G401 (cell line): ENCODE measurements around the gene TICAM1. TPM values are rescaled to one million over a fixed set of nuclear protein-coding genes. Genes with fewer than 3 reads are reported as not detected.
"Not testable (repeated sequence)": the region's sequence is repeated elsewhere in the genome, so short reads cannot be mapped to it uniquely, and the experiment has no call there.

Source experiments
- DNase-seq: peaks from one replicate; pipeline ENCODE4 v3.0.0-alpha.2; 2015; ENCODE audit warnings: low spot score
- in situ Hi-C: cut with HindIII; loops from 2 replicates; pipeline ENCODE4 v1.10.0; 2016; ENCODE audit warnings: low sequenced_read_pairs, mixed read lengths
- total RNA-seq: library from RNA; depleted of rRNA; stranded (reverse); fragments of >200 nt; shearing (Covaris generic); gene quantifications from 2 replicates; pipeline ENCODE4 v1.2.3, GENCODE V29; 2014; rRNA removed

The TICAM1 gene
- total RNA-seq, 1 experiment from 2014 or later = not detected

DNA sequence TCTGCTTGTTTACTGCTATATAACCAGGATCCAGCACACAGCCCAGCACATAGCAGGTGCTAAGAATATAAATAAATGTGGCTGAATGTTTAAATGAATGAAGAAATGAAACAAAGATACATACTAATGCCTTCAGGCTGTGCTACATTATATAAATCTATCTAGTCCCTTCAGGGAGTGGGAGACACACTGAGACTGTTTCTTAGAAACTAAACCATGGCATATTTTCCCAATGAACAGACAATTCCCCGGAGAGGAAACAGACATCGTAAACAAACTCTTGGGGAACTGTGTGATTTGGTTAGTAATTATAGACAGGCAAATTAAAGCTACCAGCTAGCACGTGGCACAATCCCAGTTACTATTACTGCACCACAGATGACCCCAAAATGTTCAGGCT is 49.7 kb downstream of the TICAM1 start:
- no peak for DNase-seq
- in situ Hi-C loops = no loop called here

DNA sequence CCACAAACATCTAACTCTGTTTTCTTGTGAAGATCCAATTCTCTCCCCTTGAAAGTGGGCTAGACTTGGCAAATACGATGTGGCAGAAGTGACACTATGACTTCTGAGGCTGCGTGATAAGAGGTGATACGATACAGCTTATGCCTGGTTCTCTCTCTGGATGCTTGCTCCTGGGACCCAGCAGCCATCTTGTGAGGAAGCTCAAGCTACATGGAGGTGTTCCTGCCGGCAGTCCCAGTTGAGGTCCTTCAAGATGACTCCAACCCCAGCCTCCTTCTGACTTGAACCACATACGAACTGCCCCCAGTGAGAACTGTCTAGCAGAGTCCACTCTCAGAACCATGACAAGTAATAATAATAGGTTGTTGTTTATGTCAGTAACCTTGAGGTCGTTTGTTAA is 50.7 kb downstream of the TICAM1 start:
- in situ Hi-C loops = no loop called here
- DNase-seq = no peak

DNA sequence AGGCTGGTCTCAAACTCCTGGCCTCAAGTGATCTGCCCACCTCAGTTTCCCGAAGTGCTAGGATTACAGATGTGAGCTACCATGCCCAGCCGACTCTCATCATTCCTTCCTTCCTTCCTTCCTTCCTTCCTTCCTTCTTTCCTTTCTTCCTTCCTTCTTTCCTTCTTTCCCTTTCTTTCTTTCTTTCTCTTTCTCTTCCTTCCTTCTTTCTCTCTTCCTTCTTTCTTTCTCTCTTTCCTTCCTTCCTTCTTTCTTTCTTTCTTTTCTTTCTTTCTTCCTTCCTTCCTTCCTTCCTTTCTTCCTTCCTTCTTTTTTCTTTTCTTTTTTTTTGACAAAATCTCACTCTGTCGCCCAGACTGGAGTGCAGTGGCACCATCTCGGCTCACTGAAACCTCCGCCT is 53.4 kb downstream of the TICAM1 start:
- DNase-seq, in situ Hi-C loops: not testable (repeated sequence)

DNA sequence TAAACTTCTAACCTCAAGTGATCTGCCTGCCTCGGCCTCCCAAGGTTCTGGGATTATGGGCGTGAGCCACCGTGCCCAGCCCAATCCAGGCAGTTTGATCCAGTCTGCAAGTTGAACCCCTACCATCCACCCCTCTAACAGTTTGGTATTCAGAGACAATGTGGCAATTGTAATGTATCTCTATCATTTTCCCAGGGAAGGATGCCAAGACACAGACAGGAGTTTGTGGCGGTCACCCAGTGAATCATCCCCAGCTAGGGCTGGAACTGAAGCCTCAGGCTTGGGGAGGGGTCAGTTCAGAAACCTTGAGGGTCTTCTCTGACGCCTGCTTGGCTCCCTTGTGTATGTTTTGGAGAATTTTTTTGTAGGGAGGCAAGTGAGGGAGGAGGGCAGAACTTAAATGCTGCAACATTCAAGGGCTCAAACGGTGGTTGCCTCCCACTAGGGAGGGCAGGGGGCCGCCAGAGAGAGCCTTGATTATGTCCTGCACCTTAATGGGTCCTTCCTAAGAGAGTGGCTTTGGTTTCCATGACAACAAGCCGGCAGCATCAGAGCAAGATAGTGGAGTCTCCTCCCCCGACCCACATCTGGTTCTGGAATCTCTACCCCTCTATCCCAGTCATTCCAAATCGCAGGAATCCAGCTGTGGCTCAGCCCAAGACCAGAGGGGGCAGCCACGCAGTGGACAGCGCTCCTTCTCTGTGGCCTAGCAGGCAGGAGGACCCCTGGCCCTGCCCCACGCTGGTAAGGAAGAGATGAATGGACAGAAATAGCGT is 54.9 kb downstream of the TICAM1 start:
- in situ Hi-C loops = no loop called here
- no peak for DNase-seq

DNA sequence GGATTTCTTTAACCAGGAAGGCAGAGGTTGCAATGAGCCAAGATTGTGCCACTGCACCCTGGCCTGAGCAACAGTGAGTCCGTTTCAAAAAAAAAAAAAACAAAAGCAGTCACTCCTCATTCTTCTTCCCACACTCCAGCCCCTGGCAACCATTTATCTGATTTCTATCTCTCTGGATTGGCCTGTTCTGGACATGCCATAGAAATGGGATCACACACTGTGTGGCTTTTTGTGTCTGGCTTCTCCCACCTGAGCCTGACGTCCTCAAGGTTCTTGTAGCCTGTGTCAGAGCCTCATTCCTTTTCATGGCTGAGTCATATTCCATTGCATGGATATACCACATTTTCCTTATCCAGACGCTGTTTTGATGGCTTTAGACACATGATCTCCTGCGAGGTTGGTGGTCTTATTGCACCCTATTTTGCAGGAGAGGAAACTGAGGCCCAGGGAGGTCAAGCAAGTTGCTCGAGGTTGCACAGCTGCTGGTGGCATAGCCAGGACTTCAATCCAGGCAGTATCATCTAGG is 55.8 kb downstream of the TICAM1 start:
- in situ Hi-C loops = no loop called here

DNA sequence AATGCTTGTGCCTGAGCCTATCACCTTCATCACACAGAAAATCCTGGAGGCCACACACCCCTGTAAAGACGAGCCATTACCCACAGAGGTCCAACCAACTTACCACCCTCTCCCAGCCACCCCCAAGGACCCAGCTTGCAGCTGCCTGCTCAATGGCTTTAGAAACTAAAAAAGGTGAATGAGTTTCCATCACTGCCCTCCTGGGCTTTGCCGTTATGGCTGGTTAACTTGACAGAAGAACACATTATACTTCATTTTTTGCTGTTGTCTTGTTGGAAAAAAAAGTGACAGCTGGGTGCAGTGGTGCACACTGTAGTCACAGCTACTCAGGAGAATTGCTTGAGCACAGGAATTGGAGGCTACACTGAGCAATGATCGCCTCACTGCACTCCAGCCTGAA is 57.4 kb downstream of the TICAM1 start:
- no peak for DNase-seq
- in situ Hi-C loops = no loop called here

More for the DNA sequence above, 55.8 kb downstream of the TICAM1 start:
- DNase-seq = no peak

DNA sequence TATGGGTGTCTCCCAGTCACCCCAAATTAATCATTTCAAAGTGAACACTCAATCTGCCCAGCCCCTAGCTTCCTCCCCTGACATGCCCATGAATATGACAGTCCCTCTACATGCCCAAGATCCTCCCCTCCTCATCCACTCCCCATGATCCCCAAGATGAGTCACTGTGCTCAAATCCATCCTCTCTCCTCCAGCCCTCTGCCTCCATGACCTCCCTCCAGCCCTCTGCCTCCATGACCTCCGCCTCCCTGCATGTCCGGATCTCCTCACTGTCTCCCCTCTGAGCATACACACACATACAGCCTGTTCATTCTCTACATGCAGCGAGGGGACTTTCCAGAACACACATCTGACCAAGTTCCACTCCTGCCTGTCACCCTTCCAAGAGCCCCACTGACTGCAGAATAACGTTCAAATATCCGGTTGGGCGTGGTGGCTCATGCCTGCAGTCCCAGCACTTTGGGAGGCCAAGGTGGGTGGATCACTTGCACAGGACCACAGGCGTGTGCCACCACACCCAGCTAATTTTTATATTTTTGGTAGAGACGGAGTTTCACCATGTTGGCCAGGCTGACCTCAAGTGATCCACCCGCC is 58.4 kb downstream of the TICAM1 start:
- in situ Hi-C loops = no loop called here

DNA sequence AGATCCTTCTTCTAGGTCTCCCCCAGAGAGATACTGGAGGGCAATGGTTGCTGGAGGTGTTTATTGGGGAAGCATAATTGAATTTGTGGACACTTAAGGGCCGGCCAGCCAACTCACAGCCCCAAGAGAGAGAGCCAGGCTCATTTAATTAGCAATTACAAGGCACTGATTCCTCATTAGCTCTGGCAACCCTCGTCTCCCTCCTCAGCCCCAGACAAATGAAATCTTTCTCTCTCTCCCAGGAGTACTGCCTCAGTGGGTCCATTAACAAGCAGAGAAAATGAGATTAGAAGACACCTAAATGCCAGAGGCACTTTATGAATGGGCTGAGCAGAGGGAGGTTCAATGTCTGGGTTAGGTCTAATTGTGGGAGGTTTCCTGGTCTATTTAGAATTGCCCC is 58.9 kb downstream of the TICAM1 start:
- in situ Hi-C loops = no loop called here
- DNase-seq = no peak

More for the DNA sequence above, 58.4 kb downstream of the TICAM1 start:
- DNase-seq = no peak

DNA sequence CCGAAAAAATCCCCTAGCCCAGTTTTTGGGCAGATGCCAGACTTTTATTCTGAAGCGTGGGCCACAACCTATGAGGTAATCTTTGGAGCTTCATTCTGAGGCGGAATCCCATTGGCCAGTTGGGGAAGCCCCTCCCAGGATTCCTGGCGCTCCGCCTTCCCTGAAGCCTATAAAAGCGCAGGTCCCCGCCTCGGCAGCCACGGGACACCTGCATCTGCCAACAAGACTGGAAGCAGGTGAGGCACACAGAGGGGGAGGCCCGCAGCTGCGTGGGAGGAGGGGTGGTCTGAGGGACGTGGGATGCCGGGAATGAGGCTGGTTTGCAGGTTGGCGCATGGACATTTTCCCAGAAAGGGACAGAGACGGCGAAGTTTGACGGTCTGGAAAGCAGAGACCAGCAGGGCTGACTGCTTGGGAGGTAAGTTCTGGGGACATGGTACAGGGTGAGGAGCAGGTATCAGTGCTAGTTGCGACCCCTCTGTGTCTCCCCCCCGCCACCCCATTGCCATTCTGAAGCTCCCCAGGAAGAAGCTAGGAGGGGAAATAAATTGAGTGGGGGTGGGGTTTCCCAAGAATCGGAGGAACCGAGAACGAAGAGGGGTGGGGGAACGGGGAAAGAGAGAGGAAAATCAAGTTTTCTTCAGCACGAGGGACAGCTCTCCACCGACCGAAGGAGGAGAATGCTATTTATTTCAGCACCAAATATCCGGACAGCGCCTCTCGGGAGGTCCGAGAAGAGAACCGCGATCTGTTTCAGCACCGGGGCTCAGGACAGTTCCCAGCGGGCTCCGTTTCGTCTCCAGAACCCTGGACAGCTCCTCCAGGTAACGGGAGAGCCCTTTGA is 62.4 kb downstream of the TICAM1 start:
- in situ Hi-C loops = no loop called here

More for the DNA sequence above, 62.4 kb downstream of the TICAM1 start:
- DNase-seq = peak; percentile 98

Other genes with a start within 250 kb of the TICAM1 start
- gene TNFAIP8L1, start 192.2 kb downstream of the TICAM1 start, total RNA-seq = 5.7 and 6.6 TPM in 2 replicates
- 182 and 187 TPM in 2 replicates for gene MYDGF, start 161.4 kb downstream of the TICAM1 start, total RNA-seq
- 20.4 and 22.5 TPM in 2 replicates for gene DPP9, start 107.9 kb downstream of the TICAM1 start, total RNA-seq
- 21.5 and 26.6 TPM in 2 replicates for gene FEM1A, start 40.0 kb downstream of the TICAM1 start, total RNA-seq
- 231 TPM in 2 replicates for gene PLIN3, start 36.0 kb upstream of the TICAM1 start, total RNA-seq
- gene ARRDC5, start 71.2 kb upstream of the TICAM1 start, total RNA-seq = not detected in 2 replicates
- gene UHRF1, start 77.8 kb upstream of the TICAM1 start, total RNA-seq = 88.6 and 112 TPM in 2 replicates
- 15.5 and 19.3 TPM in 2 replicates for gene KDM4B, start 137.4 kb upstream of the TICAM1 start, total RNA-seq